ENCODE results near the gene NOTUM.
A peak's percentile ranks its signal among the peaks of the same experiment; 100 is the strongest.

Gene NOTUM

DNA sequence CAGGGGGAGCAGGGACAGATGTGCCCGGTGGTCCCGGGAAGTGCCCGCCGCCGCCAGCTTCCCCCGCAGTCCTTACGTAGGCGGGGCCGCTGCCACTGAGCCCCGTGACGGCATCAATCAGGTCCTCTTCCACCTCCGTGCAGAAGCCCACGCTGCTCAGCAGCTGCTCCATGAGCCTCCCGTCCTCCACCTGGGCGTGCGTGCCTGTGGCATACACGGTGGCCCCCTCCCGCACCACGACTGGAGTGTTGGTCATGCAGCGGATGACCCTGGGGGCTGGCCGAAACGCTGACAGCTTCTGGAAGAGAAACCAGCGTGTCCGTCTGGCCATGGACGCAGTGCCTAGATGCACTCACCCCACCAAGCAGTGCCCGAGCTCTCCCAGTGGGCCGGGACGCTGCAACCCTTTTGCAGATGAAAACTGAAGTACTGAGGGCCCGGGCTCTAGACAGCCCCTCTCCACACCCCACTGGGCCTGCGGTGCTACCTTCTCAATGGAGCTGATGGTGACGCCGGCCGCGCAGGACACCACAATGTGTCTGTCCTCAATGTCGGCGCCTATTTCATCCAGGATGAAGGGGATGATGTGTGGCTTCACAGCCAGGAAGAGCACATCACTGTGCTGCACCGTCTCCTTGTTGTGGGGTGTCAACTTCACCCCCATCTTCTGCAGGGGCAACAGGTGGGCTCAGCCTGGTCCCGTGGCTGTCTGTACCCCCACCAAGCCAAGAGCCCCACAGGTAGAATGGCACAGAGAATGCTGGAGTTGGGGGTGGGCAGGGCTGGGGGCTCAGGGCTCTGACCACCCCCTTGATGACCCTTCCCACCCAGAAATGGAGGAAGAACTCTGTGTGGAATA is 25.9 kb downstream of the NOTUM start:
- no peak for DNase-seq

DNA sequence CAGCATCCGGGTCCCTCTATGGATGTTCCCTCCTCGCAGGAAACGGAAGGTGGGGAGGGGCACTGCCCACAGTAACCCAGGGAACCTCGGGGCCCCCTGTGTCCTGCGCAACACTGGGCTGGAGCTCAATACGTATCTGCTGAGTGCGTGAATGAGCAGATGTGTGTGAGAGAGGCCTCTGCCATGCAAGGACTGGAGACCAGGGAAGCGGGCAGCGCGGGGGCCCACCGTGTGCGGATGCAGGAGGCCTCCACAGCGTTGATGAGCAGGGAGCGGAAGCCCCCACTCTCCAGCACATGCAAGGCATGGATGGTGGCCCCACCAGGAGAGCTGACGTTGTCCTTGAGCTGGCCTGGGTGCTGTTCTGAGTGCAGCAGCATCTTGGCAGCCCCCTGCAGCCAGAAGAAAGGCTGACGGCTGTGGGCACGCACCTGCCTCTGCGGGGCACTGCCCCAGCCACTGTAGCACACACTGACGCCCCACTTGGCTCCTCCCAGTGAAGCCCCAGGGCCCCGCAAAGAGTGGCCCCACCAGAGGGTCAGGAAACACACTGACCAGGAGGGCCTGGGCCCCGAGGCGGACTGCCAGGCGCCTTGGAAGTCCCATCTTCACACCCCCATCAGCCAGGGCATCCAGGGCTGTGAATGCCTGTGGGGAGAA is 26.8 kb downstream of the NOTUM start:
- no peak for DNase-seq

DNA sequence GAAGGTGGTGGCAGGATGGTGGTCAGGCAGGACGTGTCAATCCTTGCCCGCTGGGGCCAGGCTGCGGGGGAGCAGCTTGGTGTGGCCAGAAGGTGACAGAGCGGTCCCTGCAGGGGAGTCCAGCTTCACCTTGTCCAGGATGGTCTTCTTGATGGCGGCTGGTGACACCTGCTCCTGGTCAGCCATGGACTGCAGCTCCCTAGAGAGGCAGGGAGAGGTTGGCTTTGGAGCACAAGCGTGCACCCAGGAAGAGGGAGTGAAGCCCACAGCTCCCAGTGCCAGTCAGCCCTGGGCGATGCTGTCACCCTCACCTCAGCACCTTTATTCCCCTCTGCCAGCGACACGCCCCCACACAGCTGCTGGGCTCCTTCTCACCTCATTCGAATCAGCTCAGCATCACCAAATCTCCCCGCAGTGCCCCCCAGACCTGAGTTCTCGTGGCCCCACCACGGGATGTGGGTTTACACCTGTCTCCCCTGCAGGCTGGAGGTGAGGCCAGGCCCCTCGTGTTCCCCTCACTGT is 27.7 kb downstream of the NOTUM start:
- no peak for DNase-seq

DNA sequence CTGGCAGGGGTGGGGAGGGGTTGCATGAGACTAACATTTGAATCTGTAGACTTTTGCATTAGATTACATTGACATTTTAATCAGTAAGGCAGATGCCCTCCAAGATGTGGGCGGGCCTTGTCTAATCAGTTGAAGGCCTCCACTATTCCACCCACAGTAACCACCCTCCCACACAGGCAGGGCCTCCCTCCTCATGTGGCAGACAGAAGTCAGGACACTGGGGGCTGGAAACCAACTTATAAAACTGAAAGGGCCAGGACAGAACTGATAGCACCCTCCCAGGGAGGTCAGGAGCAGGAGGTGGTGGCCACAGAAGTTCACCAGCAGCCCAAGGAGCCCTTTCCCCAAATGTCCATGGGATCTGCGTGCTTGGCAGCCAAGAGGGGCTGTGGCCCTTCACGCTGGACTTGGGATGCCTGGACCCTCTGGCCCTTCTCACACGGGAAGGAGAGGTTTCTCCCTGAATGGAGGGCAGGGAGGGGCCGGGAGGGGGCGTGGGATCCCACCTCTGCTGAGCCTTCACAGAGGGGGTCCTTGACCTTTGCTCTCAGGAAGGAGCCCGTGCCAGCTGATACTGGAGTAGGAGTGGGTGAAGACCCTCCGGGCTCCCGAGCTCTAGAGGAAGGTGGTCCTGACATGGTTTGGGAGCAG is 28.5 kb downstream of the NOTUM start:
- DNase-seq = no peak

DNA sequence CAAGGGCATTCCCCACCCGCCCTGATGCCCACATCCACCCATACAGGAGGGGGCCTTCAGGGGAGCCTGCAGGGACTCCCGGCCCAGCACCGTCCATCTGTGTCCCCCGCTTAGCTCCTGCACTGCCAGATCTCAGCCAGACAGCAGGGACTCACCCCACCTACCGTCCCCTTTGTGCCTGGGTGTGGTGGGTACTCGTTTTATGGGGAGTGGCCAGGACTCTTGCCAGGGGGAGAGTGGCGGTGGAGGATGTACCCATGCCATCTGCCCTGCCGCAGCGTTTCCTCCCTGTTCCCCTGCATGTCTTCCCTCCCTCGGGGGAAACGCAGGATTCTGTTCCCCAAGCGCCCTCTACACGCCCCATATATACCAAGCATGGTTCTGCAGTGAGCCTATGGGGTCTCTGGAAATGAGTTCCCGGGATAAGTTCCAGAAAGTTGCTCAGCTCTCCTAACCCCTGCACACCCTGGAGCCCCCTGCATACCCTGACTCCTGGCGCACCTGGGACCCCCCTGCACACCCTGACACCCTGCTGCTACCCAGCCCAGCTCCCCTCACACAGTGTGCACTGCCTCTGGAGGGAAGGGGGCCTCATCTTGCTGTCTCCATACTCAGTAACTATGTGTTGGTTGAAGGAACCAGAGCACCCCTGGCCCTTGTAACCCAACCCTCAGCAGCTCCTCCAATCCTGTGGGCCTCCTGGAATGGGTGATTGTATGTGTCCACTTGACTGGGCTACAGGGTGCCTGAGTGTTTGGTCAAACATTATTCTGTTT is 29.2 kb downstream of the NOTUM start:
- no peak for DNase-seq

DNA sequence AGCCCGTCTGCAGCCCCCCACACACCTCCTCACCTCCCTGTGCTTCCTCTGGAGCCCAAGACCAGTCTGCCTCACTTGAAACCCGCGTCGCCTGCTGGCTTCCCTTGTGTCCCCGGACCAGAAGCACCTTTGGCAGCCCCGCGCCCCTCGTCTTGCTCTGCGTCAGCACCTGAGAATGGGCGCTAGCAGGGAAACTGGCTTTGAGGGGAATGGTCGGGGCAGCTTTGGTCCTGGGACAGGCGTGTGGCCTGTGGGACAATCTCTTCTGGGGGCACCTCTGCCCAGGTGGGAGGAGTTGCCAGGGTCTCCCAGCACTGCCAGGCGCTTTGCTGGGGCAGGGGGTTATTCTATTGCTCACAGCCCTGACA is 29.8 kb downstream of the NOTUM start:
- DNase-seq = no peak

DNA sequence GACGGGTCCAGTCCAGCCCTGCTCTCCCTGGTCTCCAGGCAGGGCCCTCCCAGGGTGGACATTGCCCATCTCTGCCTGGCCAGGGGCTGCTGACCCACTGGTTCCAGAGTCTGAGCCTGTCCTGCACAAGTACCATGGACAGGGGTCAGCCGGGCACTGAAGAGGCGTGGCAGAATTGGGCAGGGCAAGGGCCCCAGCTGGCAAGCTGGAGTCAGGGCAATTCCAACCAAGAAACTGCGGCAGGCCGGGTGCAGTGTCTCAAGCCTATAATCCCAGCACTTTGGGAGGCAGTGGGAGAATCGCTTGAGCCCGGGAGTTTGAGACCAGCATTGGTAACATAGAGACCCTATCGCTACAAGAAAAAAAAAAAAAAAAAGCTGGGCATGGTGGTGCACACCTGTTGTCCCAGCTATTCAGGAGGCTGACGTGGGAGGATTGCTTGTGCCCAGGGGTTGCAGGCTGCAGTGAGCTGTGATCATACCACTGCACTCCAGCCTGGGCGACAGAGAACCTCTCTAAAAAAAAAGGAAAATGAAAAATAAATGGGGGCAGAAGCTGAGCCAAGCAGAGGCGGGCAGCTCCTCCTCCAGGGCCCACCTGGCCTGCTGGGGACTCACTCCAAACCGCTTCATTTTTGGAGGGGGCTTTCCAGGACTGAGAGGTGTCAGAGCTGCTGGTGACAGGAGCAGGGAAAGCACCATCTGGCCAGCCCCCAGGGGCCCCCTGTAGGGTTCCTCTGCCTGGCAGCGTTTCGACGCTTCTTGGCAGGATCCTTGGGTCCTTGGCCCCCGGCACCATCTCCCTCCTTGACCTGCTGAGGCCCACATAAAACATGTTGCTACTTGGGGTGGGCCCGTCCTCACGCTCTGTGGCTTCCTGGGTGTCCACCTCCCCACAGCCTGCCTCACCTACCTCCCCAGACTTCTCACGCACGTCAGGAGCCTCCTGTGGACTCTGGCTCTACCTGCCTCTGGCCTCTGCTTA is 30.6 kb downstream of the NOTUM start:
- no peak for DNase-seq

DNA sequence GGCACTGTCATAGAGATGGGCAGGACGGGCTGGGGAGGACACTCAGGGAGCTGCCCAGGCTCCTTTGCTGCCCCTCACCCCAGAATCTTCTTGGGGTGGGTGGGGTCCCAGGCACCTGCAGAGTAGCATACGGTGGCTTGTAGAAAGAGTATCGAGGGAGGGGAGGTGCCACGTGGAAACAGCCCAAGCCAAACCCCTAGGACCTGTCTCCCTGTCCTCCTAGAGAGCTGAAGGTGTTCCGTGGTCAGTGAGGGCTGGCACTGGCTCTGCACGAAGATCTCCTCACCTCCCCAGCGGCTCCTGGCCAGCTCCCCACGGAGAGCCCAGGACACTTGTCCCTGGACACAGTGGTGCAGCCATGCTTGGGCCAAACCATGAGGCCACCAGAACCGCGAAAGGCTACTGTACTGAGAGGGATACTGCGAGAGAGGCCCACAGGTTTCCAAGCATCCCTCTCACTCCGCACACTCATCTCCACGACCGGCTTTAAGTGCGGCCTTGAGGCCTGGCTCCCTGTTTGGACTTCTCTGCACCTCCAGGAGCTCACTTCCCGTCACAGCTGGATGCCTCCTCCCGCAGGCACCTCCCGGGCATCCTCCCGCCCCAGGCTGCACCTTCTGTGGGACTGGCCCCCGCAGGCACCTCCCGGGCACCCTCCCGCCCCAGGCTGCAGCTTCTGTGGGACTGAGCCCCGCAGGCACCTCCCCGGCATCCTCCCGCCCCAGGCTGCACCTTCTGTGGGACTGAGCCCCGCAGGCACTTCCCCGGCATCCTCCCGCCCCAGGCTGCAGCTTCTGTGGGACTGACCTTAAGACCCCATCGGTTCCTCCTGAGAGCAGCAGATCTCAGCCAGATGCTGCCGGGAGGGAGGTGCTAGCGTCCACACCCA is 31.5 kb downstream of the NOTUM start:
- DNase-seq = no peak

DNA sequence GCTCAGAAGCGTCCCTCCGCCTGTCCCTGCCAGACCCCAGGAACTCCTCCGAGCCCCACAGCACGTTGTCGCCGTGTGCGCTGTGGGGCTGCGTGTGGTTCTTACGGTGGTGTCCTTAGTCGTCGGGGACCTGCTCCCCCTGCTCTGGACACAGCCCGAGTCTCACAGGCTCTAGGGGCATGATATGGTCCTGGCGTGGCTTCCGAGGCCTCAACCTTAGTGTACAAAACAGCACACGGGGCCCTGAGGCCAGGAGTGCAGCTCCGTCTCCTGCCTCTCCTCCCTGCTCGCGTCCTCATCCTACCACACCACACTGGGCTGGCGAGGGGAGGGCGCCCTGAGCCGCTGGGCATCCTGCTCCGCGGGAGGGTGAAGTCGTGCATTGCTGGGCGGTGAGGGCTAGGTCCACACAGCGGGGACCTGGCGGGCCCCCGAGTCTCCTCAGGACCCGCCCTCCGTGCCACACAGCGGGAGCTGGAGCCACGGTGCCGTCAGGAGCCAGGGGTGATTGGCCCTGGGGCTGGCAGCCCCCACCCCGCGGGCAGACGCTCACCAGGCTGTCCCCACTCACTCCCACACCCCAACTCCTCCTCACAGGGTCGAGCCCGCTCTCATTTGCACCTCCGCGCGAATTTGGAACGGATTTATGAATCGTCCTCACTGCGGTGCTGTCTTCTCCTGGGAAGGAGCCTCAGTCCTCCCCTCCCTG is 32.3 kb downstream of the NOTUM start:
- DNase-seq = no peak

DNA sequence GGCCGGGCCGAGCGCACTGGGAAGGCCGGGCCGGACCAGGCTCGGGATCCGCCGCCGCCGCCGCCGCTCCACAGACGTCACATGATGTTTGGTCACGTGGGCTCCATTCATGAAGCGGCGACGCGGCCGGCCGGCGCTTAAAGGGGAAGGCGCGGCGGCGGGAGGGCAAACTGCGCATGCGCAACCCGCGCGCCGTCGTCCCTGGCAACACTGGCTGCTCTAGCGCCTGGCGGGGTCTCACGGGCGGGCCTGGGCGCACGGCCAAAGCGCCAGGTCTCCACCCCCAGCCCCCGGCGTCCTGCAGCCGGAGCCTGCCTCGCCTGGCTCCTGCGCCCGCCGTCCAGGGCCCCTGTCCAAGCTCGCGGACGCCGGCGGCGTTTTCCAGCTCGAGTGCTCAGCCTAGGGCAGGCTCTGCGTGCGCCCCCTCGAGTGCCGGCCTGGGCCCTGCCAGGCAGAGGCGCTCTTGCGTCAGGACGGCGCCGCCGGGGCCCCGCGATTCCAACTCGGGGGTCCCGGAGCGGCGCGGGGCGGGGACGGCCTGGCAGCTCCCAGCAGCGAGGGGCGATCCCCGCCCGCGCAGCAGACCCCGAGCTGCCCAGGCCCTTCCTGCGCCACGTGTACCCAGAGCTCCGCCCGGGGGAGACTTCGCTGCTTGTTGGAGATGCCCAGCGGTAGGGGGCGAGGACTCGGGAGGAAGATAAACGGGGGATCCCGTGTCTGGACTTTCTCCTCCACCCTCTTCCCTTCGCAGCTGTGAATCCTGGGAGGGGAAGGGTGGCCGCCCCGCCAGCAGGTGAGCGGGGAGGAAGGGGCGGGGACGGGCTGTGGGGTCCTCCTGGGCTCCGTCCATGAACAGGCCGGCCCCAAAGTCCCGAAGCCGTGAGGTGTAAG is 33.1 kb downstream of the NOTUM start, which contains the start of gene MAFG:
Gene MAFG (minus strand): TSS at position 83 of the 891 bp plus-strand sequence. CDS start 4,550 bp downstream, outside the sequence.
- DNase-seq = peak; percentile 74

DNA sequence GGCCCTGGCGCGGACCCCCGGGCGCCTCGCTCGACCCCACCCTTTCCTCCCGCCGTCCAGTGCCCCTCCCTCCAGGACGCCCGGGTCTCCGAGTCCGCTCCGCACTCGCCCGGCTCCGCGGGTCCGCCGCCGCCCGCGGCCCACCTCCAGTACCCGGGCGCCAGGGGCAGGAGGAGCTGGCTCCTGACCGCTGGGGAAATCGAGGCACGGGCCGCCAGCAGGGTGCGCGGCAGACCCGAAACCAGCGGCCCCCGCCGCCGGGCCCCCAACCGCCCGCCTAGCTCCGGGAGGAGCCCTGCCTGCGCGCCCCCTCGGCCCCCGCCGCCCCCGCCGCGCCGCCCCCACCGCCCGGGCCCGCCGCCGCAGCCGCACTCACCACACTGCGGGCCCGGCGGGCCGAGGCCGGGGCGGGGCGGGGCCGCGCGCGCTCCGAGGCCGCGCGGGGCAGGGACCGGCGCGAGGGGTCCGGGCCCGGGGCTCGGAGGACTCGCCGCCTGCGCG is 33.8 kb downstream of the NOTUM start:
- no peak for DNase-seq

DNA sequence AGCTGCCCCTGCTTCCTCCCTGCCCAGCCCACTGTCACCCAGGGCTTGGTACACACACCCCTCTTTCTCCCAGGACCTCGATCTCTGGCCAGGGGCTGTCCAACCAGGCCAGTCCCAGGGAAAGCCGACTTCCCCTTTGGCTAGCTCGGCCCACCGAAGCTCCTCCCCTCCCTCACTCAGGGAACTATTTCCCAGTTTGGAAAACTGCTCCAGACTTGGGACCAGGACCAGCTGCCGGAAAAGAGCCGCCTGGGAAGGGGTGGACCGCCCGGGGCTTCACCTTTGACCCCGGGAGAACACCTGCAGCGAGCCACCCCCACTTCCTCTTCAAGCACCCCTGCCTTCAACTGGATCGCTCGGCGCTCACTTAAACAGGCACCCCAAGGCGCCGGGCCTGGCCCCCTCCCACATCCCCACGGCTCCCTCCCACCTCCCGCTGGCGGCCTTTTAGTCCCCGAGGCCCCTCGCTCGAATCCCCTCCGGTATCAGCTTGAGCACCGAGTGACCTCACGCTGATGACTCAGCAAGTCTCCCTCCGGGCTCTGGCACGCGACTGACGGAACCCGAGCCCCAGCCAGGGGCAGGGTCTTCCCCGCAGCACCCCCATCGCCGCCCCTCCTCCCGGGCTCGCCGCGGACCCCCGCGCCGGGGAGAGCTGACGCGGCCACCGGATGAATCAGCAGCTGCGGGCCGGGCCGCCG is 34.4 kb downstream of the NOTUM start:
- no peak for DNase-seq

DNA sequence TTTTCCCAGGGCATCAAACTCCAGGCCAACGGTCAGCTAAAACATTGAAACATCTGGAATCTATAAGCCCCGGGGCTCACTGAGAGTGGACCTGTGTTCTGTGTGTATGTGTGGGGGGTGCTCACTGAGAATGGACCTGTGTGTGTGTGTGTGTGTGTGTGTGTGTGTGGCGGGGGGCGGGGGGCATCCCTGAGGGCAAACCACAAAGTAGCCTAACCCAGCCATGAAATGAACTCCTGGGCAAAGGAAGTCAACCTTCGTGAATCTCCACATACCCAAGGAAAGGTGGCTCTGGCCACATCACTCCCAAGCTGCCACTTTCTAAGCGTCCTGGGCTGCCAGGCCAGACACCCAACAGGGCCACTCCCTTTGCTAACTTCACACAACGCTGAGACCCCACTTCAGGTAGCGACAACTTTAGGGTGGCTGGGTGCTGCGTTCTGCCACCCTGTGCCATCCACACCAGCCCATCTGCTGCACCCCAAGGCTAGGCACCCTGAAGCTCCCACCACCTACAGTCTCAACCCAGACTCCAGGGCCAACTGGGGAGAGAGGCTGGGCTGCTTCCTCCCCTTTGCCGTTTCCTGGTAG is 35.0 kb downstream of the NOTUM start:
- no peak for DNase-seq

DNA sequence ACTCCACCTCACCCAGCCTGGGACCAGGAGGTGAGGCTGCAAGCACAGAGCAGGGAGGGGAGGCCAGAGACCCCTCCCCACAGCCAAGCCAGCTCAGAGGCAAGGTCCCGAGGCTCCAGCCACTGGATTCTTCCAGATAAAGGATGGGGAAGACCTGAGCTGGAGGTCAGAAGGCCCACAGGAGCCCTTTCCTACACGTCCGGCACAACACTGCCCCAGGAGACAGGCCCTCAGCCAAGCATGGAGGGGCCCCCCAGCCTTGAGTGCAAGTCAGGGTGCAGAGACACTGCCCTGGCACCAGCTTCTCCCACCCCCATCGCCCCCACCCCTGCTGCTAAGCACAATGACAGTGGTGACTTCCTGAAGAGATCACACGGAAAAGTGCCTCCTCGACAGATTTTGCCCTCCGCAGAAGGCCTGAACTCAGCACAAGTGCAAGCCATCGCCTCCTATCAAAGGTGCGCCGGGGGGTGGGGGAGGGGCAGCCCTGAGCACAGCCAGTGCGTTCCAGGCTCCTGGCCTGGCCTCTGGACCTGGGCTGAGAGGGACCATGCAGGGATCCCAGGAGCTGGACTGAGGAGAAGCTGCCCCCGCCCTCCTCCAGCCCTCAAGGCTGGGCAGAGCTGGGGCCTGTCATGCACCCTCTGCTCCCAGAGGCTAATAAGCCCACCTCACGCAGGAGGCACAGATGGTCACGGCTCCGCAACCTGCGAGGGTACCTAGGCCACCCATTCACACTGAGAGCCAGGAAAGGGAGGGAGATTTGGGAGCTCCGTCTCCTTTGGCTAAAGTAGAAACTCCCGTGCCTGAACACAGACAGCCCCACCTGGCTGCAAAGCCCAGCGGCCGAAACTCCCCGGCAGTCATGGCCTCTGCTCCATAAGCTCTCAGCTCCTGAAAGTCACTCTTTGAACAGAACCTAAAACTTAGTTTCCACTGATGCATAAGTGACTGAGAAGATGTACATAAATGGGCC is 36.1 kb downstream of the NOTUM start:
- no peak for DNase-seq

DNA sequence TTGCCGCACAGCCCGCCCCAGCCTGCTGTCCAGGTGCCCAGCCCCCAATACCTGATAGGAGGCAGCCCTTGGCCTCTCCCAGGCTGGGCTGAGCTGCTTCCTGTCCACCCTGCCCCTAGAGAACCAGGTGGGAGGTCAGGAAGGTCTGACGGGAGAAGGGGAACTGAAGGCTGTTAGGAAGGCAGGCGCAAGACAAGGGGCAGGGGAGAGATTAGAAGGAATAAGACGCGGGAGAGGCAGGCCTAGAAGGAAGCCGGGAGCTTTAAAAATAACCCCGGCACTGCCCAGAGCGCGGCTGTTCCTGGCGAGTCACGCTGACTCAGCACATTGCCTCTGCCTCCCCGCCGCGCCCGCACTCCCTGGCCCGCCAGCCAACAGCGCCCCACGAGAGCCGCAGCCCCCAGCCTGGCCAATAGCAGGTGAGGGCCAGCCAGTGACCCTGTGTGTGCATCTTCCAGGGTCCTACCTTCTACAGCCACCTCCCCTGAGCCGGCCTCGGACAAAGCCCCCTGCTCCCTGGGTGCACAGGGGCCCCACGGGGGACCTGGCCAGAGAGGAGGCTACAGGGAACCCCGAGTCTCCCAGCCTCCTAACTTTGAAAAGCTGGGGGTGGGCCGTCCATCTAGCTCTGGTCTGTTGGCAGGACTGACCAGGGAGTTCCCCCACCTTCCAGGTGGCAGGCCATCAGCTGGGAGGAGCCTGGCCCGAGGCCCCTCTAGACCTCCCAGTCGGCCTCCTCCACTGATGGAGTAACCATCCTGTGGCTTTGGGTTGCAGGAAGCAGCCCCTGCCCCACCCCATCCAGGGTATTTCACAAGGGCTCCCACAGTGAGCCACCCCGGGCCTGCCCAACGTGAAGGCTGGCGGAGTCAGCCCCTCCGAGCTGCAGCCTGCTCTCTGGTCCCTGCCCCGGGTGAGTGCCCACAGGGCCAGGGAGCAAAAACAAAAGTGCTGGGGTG is 37.4 kb downstream of the NOTUM start:
- DNase-seq = no peak

Measured in NCI-H1417 treated with DMSO at 0.1 percent for 48 hours (cell line).